ENCODE data around the gene MGARP.
A peak's percentile ranks its signal among the peaks of the same experiment; 100 is the strongest.

Gene MGARP

DNA sequence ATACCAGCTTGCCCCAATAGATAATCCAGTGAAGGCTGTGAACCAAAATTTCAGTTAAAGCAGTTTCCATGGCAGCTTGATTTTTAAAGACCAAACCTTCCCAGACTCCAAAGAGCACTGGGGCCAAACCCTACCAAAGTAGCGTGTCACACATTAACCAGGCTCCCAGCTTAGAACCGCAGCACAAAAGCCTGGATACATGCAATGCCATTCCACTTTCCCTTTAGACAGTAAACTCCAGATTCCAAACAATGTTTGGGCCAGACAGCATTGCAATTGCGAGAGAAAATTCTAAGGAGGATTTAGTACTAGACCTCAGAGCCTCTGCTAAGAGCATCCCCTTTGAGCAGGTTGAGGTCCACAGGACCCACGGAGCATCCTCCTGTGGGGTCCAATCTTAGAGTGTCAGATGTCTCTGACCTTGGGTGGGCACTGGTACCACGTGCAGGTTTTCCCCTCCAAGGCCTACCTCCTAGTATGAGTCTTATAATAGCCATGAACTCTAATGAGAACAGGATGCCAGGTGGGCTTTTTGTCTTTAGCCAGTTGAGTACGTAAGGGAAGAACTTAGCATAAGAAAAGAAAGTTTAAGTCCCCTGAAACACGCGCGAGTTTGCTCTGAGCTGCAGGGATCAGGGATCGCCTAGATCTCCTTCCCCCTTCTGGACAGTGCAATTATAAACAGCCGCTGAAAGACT, 38.8 kb downstream of the MGARP start:
- no peaks in the 10 kb centered on the region for H3K27me3 ChIP-seq (ENCODE audit: insufficient read depth, low read length)
- peak overlapping the region; percentile 50 for H3K9ac ChIP-seq (ENCODE audit: low read depth, low read length)
- H3K4me3 ChIP-seq (ENCODE audit: low read length): no peak overlapping the region
- peaks cover 11% of the 10 kb centered on the region; the same call in 1 of the 2 replicates for H3K9me3 ChIP-seq (ENCODE audit: insufficient read depth, low read depth, low read length)
- no peaks in the 10 kb centered on the region for H3K36me3 ChIP-seq (ENCODE audit: insufficient read depth, low read depth, low read length)
- no peak overlapping the region for H3K27ac ChIP-seq (ENCODE audit: low read length)
- peaks cover 13% of the 10 kb centered on the region for H3K4me1 ChIP-seq (ENCODE audit: insufficient read depth, low read length)

- Histone ChIP-seq H3K27ac (ENCODE audit: low read length) (no peak overlapping the region), H3K4me1 (ENCODE audit: insufficient read depth, low read length) (peaks cover 17% of the 10 kb centered on the region), H3K9me3 (ENCODE audit: insufficient read depth, low read depth, low read length) (peaks cover 11% of the 10 kb centered on the region; the same call in 1 of the 2 replicates), H3K36me3 (ENCODE audit: insufficient read depth, low read depth, low read length) (no peaks in the 10 kb centered on the region), H3K27me3 (ENCODE audit: insufficient read depth, low read length) (no peaks in the 10 kb centered on the region), H3K4me3 (ENCODE audit: low read length) (no peak overlapping the region), H3K9ac (ENCODE audit: low read depth, low read length) (no peak overlapping the region)
Observed at GRCh38 chr4:139239127-139239772, 40.8 kb downstream of the MGARP start.

DNA sequence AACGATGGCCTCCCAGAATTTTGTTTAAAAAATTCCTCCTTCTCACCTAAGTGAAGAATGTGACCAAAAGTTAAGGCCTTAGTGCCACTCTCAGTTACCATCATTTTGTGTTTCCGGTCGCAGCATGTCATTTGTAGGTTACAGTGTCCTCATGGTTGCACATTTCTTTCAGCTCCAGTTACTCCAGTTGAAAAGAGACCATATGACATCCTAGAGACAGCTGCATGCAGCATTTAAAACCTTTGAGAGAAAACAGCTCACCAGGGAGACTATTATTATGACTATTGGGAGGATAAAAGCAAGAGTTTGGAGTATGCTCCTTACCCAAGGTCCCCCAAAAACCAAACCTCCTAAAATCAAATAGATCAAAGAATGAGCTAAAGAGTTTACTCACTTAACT, 45.8 kb downstream of the MGARP start:
- Histone ChIP-seq H3K9me3 (ENCODE audit: insufficient read depth, low read depth, low read length) (peaks cover 8% of the 10 kb centered on the region; the same call in 1 of the 2 replicates), H3K27ac (ENCODE audit: low read length) (no peak overlapping the region), H3K27me3 (ENCODE audit: insufficient read depth, low read length) (no peaks in the 10 kb centered on the region), H3K9ac (ENCODE audit: low read depth, low read length) (no peak overlapping the region), H3K4me3 (ENCODE audit: low read length) (no peak overlapping the region), H3K4me1 (ENCODE audit: insufficient read depth, low read length) (peaks cover 4% of the 10 kb centered on the region; the same call in 1 of the 2 replicates), H3K36me3 (ENCODE audit: insufficient read depth, low read depth, low read length) (no peaks in the 10 kb centered on the region)

DNA sequence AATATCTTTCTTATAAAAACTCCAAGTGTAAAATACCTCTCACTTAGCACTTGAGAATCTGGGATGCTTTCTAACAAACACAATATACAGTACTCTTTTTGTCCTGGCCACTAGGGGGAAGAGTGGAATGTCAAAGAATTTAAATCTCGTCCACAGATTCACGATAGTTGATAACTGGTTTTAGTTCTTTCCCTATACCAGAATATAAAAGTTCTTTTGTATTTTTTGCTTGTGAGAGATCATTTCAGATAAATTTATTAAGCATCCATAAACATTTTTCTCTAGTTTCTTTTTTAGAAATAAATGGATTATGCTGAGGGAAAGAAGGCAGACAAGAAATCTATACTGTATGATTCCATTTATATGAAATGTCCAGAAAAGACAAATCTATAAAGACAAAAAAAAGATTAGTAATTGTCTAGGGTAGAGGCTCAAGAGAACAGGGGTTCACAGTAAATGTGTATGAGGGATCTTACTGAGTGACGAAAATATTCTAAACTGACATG, 50.4 kb downstream of the MGARP start:
- Histone ChIP-seq H3K9me3 (ENCODE audit: insufficient read depth, low read depth, low read length) (no peaks in the 10 kb centered on the region), H3K9ac (ENCODE audit: low read depth, low read length) (no peak overlapping the region), H3K4me3 (ENCODE audit: low read length) (no peak overlapping the region), H3K4me1 (ENCODE audit: insufficient read depth, low read length) (peaks cover 3% of the 10 kb centered on the region; the same call in 1 of the 2 replicates), H3K36me3 (ENCODE audit: insufficient read depth, low read depth, low read length) (no peaks in the 10 kb centered on the region), H3K27ac (ENCODE audit: low read length) (no peak overlapping the region), H3K27me3 (ENCODE audit: insufficient read depth, low read length) (no peaks in the 10 kb centered on the region)

GRCh38 chr4:139227729-139228404, 52.2 kb downstream of the MGARP start:
- H3K9ac ChIP-seq (ENCODE audit: low read depth, low read length): no peak overlapping the region
- no peaks in the 10 kb centered on the region for H3K27me3 ChIP-seq (ENCODE audit: insufficient read depth, low read length)
- no peaks in the 10 kb centered on the region for H3K9me3 ChIP-seq (ENCODE audit: insufficient read depth, low read depth, low read length)
- H3K27ac ChIP-seq (ENCODE audit: low read length): no peak overlapping the region
- H3K4me1 ChIP-seq (ENCODE audit: insufficient read depth, low read length): no peaks in the 10 kb centered on the region; the same call in 1 of the 2 replicates
- no peaks in the 10 kb centered on the region for H3K36me3 ChIP-seq (ENCODE audit: insufficient read depth, low read depth, low read length)
- H3K4me3 ChIP-seq (ENCODE audit: low read length): no peak overlapping the region

DNA sequence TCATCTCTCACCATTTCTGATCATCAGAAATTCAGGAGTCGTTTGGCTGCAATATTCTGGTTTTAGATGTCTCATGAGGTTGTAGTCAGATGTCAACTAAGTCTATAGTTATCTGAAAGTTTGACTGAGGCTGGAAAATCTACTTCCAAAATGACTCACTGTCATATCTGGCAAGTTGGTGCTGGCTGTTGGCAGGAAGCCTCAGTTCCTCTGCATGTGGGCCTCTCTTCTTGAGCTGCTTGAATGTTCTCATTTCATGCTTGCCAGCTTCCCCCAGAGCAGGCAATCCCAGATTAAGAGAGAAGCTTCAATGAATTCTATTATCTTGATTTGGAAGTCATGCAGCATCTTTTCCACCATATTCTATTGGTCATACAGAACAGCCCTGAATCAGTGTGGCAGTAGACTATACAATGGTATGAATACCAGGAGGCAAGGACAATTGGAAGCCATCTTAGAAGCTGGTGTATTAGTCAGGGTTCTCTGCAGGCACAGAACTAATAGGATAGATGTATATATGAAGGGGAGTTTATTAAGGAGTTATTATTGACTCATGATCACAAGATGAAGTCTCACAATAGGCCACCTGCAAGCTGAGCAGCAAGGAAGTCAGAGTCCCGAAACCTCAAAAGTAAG, 56.2 kb downstream of the MGARP start:
- Histone ChIP-seq H3K9me3 (ENCODE audit: insufficient read depth, low read depth, low read length) (no peaks in the 10 kb centered on the region), H3K36me3 (ENCODE audit: insufficient read depth, low read depth, low read length) (no peaks in the 10 kb centered on the region), H3K4me3 (ENCODE audit: low read length) (no peak overlapping the region), H3K9ac (ENCODE audit: low read depth, low read length) (no peak overlapping the region), H3K27me3 (ENCODE audit: insufficient read depth, low read length) (no peaks in the 10 kb centered on the region), H3K27ac (ENCODE audit: low read length) (no peak overlapping the region), H3K4me1 (ENCODE audit: insufficient read depth, low read length) (no peaks in the 10 kb centered on the region)

DNA sequence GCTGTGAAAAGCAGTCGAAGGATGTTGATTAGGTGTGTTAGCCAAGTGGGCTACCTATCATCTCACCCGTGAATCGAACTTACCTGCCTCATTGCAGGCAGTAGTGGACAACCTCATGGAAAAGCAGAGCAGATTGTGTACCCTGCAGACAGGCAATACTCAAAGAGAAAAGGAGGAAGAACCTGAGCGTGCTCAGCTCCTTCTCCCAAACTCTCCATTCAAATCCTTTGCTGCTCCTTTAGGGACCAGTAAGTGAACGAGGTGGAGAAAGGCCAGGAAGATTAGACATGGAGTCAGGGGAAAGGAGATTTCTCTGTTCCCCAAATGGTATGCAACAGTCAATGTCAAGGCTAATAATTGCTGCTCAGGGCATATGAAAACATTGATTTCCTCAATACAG, 57.8 kb downstream of the MGARP start:
- Histone ChIP-seq H3K4me1 (ENCODE audit: insufficient read depth, low read length) (no peaks in the 10 kb centered on the region), H3K27me3 (ENCODE audit: insufficient read depth, low read length) (no peaks in the 10 kb centered on the region), H3K27ac (ENCODE audit: low read length) (no peak overlapping the region), H3K9me3 (ENCODE audit: insufficient read depth, low read depth, low read length) (no peaks in the 10 kb centered on the region), H3K9ac (ENCODE audit: low read depth, low read length) (no peak overlapping the region), H3K36me3 (ENCODE audit: insufficient read depth, low read depth, low read length) (no peaks in the 10 kb centered on the region), H3K4me3 (ENCODE audit: low read length) (no peak overlapping the region)

- Histone ChIP-seq H3K9ac (ENCODE audit: low read depth, low read length) (no peak overlapping the region), H3K27ac (ENCODE audit: low read length) (no peak overlapping the region), H3K36me3 (ENCODE audit: insufficient read depth, low read depth, low read length) (no peaks in the 10 kb centered on the region), H3K4me3 (ENCODE audit: low read length) (no peak overlapping the region), H3K4me1 (ENCODE audit: insufficient read depth, low read length) (no peaks in the 10 kb centered on the region), H3K9me3 (ENCODE audit: insufficient read depth, low read depth, low read length) (no peaks in the 10 kb centered on the region), H3K27me3 (ENCODE audit: insufficient read depth, low read length) (no peaks in the 10 kb centered on the region)
Observed at GRCh38 chr4:139221687-139222086, 58.3 kb downstream of the MGARP start.

DNA sequence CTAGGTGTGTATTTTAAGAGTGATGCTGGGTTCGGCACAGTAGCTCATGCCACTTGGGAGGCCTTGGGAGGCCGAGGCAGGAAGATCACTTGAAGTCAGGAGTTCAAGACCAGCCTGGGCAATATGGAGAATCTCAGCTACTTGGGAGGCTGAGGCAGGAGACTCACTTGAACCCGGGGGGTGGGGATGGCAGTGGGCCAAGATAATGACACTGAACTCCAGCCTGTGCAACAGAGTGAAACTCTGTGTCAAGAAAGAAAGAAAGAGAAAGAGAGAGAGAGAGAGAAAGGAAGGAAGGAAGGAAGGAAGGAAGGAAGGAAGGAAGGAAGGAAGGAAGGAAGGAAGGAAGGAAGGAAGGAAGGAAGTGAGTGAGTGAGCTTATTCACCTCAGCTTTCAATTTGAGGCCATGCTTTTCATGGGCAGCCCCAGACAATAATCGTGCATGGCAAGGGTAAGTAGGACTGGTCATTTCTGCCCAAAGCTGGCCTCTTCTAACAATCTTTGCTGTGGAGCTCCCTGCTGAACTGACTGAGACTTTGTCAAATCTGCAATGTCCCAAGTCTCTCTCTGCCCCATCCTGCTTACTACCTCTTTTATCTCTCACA, 60.5 kb downstream of the MGARP start:
- no peaks in the 10 kb centered on the region for H3K27me3 ChIP-seq (ENCODE audit: insufficient read depth, low read length)
- H3K9ac ChIP-seq (ENCODE audit: low read depth, low read length): no peak overlapping the region
- H3K36me3 ChIP-seq (ENCODE audit: insufficient read depth, low read depth, low read length): no peaks in the 10 kb centered on the region
- no peak overlapping the region for H3K27ac ChIP-seq (ENCODE audit: low read length)
- no peak overlapping the region for H3K4me3 ChIP-seq (ENCODE audit: low read length)
- H3K9me3 ChIP-seq (ENCODE audit: insufficient read depth, low read depth, low read length): no peaks in the 10 kb centered on the region
- no peaks in the 10 kb centered on the region for H3K4me1 ChIP-seq (ENCODE audit: insufficient read depth, low read length)

Measured in iPS-20b (cell line).